ENCODE data around the gene EIF2S3. TPM values are rescaled to one million over a fixed set of nuclear protein-coding genes. Genes with fewer than 3 reads are reported as not detected.

EIF2S3 gene
- total and polyA plus RNA-seq, 2 of the 4 experiments (the other 2 are of a cell fraction) = 97.9 to 416 TPM

DNA sequence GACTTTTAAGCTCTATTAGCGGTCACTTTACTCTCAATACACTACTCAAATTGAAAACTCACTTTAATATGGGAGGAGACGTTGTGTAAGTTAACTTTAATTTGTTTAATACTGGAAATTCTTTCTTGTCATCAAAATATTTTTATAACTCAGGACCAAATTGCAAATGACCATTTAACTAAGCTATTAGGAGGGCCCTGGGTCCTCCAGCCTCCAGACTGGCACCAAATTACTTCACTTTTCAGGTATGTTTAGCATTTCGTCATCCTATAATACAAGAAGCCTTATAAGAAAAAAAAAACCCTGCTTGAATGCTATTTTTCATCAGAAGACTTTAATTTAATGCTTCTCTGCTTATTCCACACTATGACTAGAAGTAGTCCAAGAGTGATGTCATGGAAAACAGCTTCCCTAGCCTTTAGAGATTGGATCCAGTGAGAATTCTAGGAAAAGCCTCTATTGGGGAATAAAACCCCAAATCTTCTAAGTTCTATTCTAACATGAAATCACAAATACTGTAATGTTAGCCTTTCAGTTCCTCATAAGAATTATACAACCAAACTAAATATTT is 34.4 kb upstream of the EIF2S3 start:
- no peak overlapping the region for H3K9ac ChIP-seq (ENCODE audit: low read depth, low read length)
- H2AK5ac ChIP-seq (ENCODE audit: low read depth, low read length) = no peak overlapping the region
- H3K56ac ChIP-seq (ENCODE audit: extremely low read depth, insufficient read depth, low read length) = no peak overlapping the region
- H2AK9ac ChIP-seq (replicated peaks; ENCODE audit: low read depth, low read length, poor library complexity) = no peak overlapping the region
- WGBS, 2 experiments (ENCODE audit: extremely low coverage in 2 of 2, insufficient read length in 1 of 2) = no CpG with 5 or more reads among the region's 3 CpGs
- no peak overlapping the region for H3K4ac ChIP-seq (ENCODE audit: low read depth, low read length)
- H3K4me2 ChIP-seq (ENCODE audit: low read depth, low read length) = no peak overlapping the region
- no peak overlapping the region for H2AFZ ChIP-seq (replicated peaks; ENCODE audit: low read length, poor library complexity)
- H3K79me1 ChIP-seq (ENCODE audit: low read depth in 1 of 2, low read length in 2 of 2) = peaks cover 3 to 10% of the 10 kb centered on the region in 2 experiments; a peak in 2 of 4 replicates
- H3K27me3 ChIP-seq (ENCODE audit: control insufficient read depth, insufficient read depth, low read length) = no peaks in the 10 kb centered on the region
- intact Hi-C loops (cut with micrococcal nuclease) (no loop called here), dilution Hi-C loops (cut with HindIII; ENCODE audit: low sequenced_read_pairs, unreplicated experiment) (no loop called here), in situ Hi-C loops (cut with MboI; ENCODE audit: low sequenced_read_pairs) (no loop called here)
- H3K9me1 ChIP-seq (ENCODE audit: insufficient read depth, low read length) = no peaks in the 10 kb centered on the region; the same call in 1 of the 2 replicates
- no peak overlapping the region for H3K14ac ChIP-seq (replicated peaks; ENCODE audit: low read depth, low read length)
- no peaks in the 10 kb centered on the region for H3K4me1 ChIP-seq (ENCODE audit: control insufficient read depth, insufficient read depth, low read length)
- H4K20me1 ChIP-seq (ENCODE audit: insufficient read depth, low read length) = no peaks in the 10 kb centered on the region
- peak; percentile 15 for DNase-seq
- H3K4me3 ChIP-seq (ENCODE audit: insufficient read depth, low read depth, low read length) = no peak overlapping the region
- H3K23ac ChIP-seq (ENCODE audit: low read depth, low read length) = no peak overlapping the region
- no peak overlapping the region for H4K5ac ChIP-seq (ENCODE audit: low read depth, low read length)
- H2BK120ac ChIP-seq (ENCODE audit: low read depth, low read length) = no peak overlapping the region
- H2BK15ac ChIP-seq (ENCODE audit: low read depth, low read length) = no peak overlapping the region
- H2BK20ac ChIP-seq (ENCODE audit: low read depth, low read length) = no peak overlapping the region
- no peak for ATAC-seq (ENCODE audit: low read depth)
- POLR2A ChIA-PET (ENCODE audit: unreplicated experiment) = no interaction called here
- no TSS peak for BruUV-seq (replicated peaks)
- CTCF ChIA-PET = interaction anchor here (0.7 to 1.0 kb wide), 2 partner anchors 10 to 12 kb away, joined by 3 to 4 read pairs; no protein-coding TSS in a partner anchor
- H3K36me3 ChIP-seq (ENCODE audit: control insufficient read depth, insufficient read depth, low read length) = no peaks in the 10 kb centered on the region
- H3K9me3 ChIP-seq (ENCODE audit: control insufficient read depth, insufficient read depth, low read length) = no peaks in the 10 kb centered on the region
- no peak for TF ChIP-seq RAD21 (IDR thresholded peaks at IDR 0.05; ENCODE audit: low read length)
- no peak for TF ChIP-seq MXI1 (IDR thresholded peaks at IDR 0.05; ENCODE audit: borderline replicate concordance, low read depth, low read length)
- no peak overlapping the region for H2BK5ac ChIP-seq (ENCODE audit: low read depth, low read length, poor library complexity, severe bottlenecking)
- H4K8ac ChIP-seq (ENCODE audit: low read depth in 2 of 2, low read length in 2 of 2) = no peak overlapping the region
- no peak overlapping the region for H4K91ac ChIP-seq (ENCODE audit: insufficient read depth, low read depth, low read length)
- H3K18ac ChIP-seq (ENCODE audit: low read depth, low read length) = no peak overlapping the region
- H3K27ac ChIP-seq (ENCODE audit: insufficient read depth, low read length) = no peak overlapping the region
